Nephron progenitor cell (in vitro differentiated cells): Measurements from ENCODE around the gene FAM98B.

Experiments used
- DNase-seq: peaks from one replicate; pipeline ENCODE4 v3.0.0; 2021
- H3K27ac Mint-ChIP-seq: 2 replicates; pipeline ENCODE4 v1.8.0; 2021; ENCODE audit warnings: mild to moderate bottlenecking, moderate library complexity, mixed read lengths
- H3K27me3 Mint-ChIP-seq: 2 replicates; pipeline ENCODE4 v1.8.0; 2021; ENCODE audit warnings: mild to moderate bottlenecking, low read depth, mixed read lengths; ENCODE audit not compliant: poor library complexity
- H3K36me3 Mint-ChIP-seq: 2 replicates; pipeline ENCODE4 v1.8.0; 2021; ENCODE audit warnings: low read depth, mixed read lengths
- H3K4me1 Mint-ChIP-seq: 2 replicates; pipeline ENCODE4 v1.8.0; 2021; ENCODE audit warnings: mixed read lengths
- H3K4me3 Mint-ChIP-seq: 2 replicates; pipeline ENCODE4 v1.8.0; 2021; ENCODE audit warnings: mild to moderate bottlenecking, moderate library complexity, mixed read lengths
- H3K9me3 Mint-ChIP-seq: 2 replicates; pipeline ENCODE4 v1.8.0; 2021; ENCODE audit warnings: mild to moderate bottlenecking, moderate library complexity, mixed read lengths
- TF ChIP-seq, protein P1 (sequence below): fragments of 200-600 bp; sonication (generic); IDR thresholded peaks from 2 replicates; pipeline ENCODE4 v1.5.0; 2021; ENCODE audit warnings: antibody characterized with exemption

FAM98B gene

DNA sequence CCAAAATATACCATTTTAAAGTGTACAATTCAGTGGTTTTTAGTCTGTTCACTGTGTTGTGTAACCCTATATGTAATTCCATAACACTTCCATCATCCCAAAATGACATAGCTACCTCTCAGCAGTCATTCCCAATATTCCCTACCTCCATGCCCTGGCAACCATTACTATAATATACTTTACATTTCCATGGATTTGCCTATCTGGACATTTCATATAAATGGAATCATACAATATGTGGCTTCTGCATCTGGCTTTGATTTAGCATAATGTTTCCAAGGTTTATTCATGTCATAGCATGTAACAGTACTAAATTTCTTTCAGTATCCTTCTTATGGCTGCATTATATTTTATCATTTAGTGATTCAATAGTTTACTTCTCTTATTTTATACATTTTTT, 25.3 kb downstream of the FAM98B start:
- H3K36me3 Mint-ChIP-seq = peaks cover 47% of the 10 kb centered on the region
- TF ChIP-seq, protein P1, sequence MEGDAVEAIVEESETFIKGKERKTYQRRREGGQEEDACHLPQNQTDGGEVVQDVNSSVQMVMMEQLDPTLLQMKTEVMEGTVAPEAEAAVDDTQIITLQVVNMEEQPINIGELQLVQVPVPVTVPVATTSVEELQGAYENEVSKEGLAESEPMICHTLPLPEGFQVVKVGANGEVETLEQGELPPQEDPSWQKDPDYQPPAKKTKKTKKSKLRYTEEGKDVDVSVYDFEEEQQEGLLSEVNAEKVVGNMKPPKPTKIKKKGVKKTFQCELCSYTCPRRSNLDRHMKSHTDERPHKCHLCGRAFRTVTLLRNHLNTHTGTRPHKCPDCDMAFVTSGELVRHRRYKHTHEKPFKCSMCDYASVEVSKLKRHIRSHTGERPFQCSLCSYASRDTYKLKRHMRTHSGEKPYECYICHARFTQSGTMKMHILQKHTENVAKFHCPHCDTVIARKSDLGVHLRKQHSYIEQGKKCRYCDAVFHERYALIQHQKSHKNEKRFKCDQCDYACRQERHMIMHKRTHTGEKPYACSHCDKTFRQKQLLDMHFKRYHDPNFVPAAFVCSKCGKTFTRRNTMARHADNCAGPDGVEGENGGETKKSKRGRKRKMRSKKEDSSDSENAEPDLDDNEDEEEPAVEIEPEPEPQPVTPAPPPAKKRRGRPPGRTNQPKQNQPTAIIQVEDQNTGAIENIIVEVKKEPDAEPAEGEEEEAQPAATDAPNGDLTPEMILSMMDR = no peak
- no peak overlapping the region for H3K4me3 Mint-ChIP-seq
- no peaks in the 10 kb centered on the region for H3K27me3 Mint-ChIP-seq
- no peak for DNase-seq
- no peaks in the 10 kb centered on the region for H3K9me3 Mint-ChIP-seq
- no peaks in the 10 kb centered on the region for H3K4me1 Mint-ChIP-seq
- no peak overlapping the region for H3K27ac Mint-ChIP-seq

DNA sequence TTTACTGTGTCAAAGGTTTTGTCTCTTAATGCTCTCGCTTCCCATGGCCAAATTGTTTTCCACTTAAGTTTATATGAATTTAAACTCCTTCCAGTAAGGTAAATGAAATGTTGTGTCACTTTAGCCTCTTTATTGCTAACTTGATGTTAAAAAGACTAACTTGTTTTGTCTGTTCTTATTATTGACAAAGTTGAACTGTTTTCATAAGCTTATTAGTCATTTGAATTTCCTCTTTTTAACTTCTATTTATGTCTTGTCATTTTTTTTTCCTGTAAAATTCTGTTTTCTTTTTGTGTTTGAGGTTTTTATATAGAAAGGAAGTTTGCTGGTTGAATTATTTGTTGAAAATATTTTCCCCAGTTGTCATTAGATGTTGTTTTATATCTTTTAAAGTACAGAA, 25.8 kb downstream of the FAM98B start:
- no peak overlapping the region for H3K27ac Mint-ChIP-seq
- H3K27me3 Mint-ChIP-seq = no peaks in the 10 kb centered on the region

DNA sequence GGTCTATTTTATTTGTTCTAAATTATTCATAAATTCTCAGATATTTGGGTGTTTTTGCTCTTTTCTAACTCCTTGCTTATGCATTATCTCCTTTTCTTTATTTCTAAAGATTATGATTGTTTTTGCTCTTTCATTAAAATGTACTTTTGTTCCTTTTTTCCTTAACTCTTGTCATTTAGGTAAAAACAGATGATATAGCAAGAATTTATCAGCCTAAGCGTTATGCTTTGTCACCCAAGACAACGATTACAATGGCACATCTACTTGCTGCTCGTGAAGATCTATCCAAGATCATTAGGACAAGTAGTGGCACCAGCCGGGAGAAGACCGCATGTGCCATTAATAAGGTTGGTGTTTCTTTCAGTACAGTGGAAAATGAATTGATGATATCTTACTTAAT, 27.2 kb downstream of the FAM98B start:
- Mint-ChIP-seq H3K4me3 (no peak overlapping the region), H3K27me3 (no peaks in the 10 kb centered on the region), H3K9me3 (no peaks in the 10 kb centered on the region), H3K36me3 (peaks cover 35% of the 10 kb centered on the region), H3K27ac (no peak overlapping the region), H3K4me1 (no peaks in the 10 kb centered on the region)
- TF ChIP-seq, protein P1 = no peak
- DNase-seq = no peak

More for the DNA sequence above, 25.8 kb downstream of the FAM98B start:
- Mint-ChIP-seq H3K36me3 (peaks cover 42% of the 10 kb centered on the region), H3K9me3 (no peaks in the 10 kb centered on the region), H3K4me1 (no peaks in the 10 kb centered on the region), H3K4me3 (no peak overlapping the region)
- DNase-seq = no peak
- TF ChIP-seq, protein P1 = no peak

DNA sequence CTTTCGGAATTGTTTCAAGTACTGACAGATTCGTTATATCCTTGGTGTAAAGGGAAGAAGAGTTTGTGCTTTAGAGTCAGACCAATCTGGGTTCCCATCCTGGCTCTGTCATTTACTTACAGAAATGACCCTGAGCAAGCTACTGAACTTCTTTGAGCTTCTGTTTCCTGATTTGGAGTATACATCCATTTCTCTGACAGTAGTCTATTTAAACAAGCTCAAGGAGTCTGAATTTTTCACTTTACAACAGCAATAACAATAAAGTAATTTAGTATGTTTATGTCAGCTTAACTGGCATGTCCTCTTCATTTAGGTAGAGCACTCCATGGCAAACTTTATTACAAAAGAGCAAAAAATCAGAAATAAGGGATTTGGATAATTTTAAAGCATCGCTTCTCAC, 27.8 kb downstream of the FAM98B start:
- H3K27ac Mint-ChIP-seq = no peak overlapping the region
- peaks cover 30% of the 10 kb centered on the region for H3K36me3 Mint-ChIP-seq
- no peaks in the 10 kb centered on the region for H3K4me1 Mint-ChIP-seq
- DNase-seq = no peak
- H3K4me3 Mint-ChIP-seq = no peak overlapping the region
- H3K9me3 Mint-ChIP-seq = no peaks in the 10 kb centered on the region
- no peaks in the 10 kb centered on the region for H3K27me3 Mint-ChIP-seq
- TF ChIP-seq, protein P1 = no peak

DNA sequence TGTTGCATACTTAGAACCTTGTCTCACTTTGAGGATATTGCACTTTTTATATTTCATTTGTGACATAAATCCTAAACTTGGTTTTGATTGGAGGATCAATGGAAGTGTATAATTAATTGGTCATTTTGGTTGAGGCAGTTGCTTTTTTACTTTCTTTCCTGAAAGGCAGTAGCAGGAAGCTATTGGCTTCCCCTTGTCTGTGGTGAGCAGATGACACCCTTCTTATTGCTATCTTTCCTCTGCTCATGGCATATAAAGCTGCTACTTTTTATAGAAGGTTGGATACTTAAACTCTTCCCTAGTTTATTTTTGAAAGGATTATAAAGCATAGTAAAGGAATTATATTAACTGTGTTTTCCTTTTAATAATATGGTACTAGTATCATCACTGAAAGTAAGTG, 28.6 kb downstream of the FAM98B start:
- H3K36me3 Mint-ChIP-seq = peaks cover 26% of the 10 kb centered on the region
- H3K4me1 Mint-ChIP-seq = no peaks in the 10 kb centered on the region
- H3K4me3 Mint-ChIP-seq = no peak overlapping the region
- TF ChIP-seq, protein P1 = no peak
- DNase-seq = no peak
- no peaks in the 10 kb centered on the region for H3K9me3 Mint-ChIP-seq
- H3K27ac Mint-ChIP-seq = no peak overlapping the region
- H3K27me3 Mint-ChIP-seq = no peaks in the 10 kb centered on the region

DNA sequence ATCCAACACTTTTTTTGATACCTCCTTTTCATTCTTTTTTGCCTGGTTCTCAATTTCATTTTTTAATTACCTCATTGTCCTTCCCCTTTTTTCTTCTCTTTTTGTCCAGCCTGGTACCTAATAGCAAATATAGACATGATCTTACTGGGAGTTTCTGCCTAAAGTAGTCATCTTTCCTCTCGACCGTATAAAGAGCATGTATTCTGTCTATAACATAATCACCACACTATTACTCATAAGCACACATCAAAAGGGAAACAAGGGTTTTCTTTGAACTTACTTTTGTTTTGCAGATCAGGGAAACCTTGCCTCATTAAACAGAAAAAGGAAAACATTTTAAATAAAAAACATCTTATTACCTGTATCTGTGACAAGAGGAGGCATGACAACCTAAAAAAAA, 33.0 kb downstream of the FAM98B start:
- no peak for DNase-seq
- Mint-ChIP-seq H3K27me3 (no peaks in the 10 kb centered on the region), H3K4me1 (no peaks in the 10 kb centered on the region), H3K4me3 (no peak overlapping the region), H3K27ac (peak overlapping the region; percentile 10), H3K36me3 (peaks cover 16% of the 10 kb centered on the region), H3K9me3 (no peaks in the 10 kb centered on the region)
- TF ChIP-seq, protein P1 = no peak
